Measurements from ENCODE around the gene PKP1. TPM values are rescaled to one million over a fixed set of nuclear protein-coding genes. Genes with fewer than 3 reads are reported as not detected.

The PKP1 gene
- total and polyA plus RNA-seq, 2 of the 4 experiments (the other 2 are of a cell fraction): 0.18 to 0.36 TPM

GRCh38 chr1:201272799-201273198, 10.5 kb upstream of the PKP1 start:
- Histone ChIP-seq H3K9me3 (ENCODE audit: control insufficient read depth, insufficient read depth, low read length) (no peaks in the 10 kb centered on the region), H4K8ac (ENCODE audit: low read depth in 2 of 2, low read length in 2 of 2) (no peak overlapping the region), H2BK120ac (ENCODE audit: low read depth, low read length) (no peak overlapping the region), H3K4me2 (ENCODE audit: low read depth, low read length) (no peak overlapping the region), H2AFZ (replicated peaks; ENCODE audit: low read length, poor library complexity) (no peak overlapping the region), H4K5ac (ENCODE audit: low read depth, low read length) (no peak overlapping the region), H3K9ac (ENCODE audit: low read depth, low read length) (no peak overlapping the region), H3K27ac (ENCODE audit: insufficient read depth, low read length) (no peak overlapping the region), H3K9me1 (ENCODE audit: insufficient read depth, low read length) (peaks cover 7% of the 10 kb centered on the region), H3K14ac (replicated peaks; ENCODE audit: low read depth, low read length) (no peak overlapping the region), H2BK15ac (ENCODE audit: low read depth, low read length) (no peak overlapping the region), H3K18ac (ENCODE audit: low read depth, low read length) (no peak overlapping the region), H3K27me3 (ENCODE audit: control insufficient read depth, insufficient read depth, low read length) (peaks cover 3% of the 10 kb centered on the region; the same call in 1 of the 2 replicates), H3K4ac (ENCODE audit: low read depth, low read length) (no peak overlapping the region), H4K20me1 (ENCODE audit: insufficient read depth, low read length) (no peaks in the 10 kb centered on the region), H2AK9ac (replicated peaks; ENCODE audit: low read depth, low read length, poor library complexity) (no peak overlapping the region), H2BK20ac (ENCODE audit: low read depth, low read length) (no peak overlapping the region), H3K79me1 (ENCODE audit: low read depth in 1 of 2, low read length in 2 of 2) (no peaks in the 10 kb centered on the region), H3K56ac (ENCODE audit: extremely low read depth, insufficient read depth, low read length) (no peak overlapping the region), H3K4me1 (ENCODE audit: control insufficient read depth, insufficient read depth, low read length) (peaks cover 8% of the 10 kb centered on the region), H4K91ac (ENCODE audit: insufficient read depth, low read depth, low read length) (no peak overlapping the region), H3K36me3 (ENCODE audit: control insufficient read depth, insufficient read depth, low read length) (no peaks in the 10 kb centered on the region), H3K23ac (ENCODE audit: low read depth, low read length) (no peak overlapping the region), H2BK5ac (ENCODE audit: low read depth, low read length, poor library complexity, severe bottlenecking) (no peak overlapping the region), H3K4me3 (ENCODE audit: insufficient read depth, low read depth, low read length) (no peak overlapping the region), H2AK5ac (ENCODE audit: low read depth, low read length) (no peak overlapping the region)
- BruUV-seq (replicated peaks): no TSS peak
- 100% methylated on average over 1 of the region's 10 CpGs; no CpG with 5 or more reads in 1 of the 2 experiments for WGBS, 2 experiments (ENCODE audit: extremely low coverage in 2 of 2, insufficient read length in 1 of 2)
- intact Hi-C loops (cut with micrococcal nuclease): loop anchor here (10.0 kb wide), 1 partner anchor 892 kb away; the partner anchor contains the start of gene PTPN7
- DNase-seq: no peak
- ATAC-seq (ENCODE audit: low read depth): no peak
- in situ Hi-C loops (cut with MboI; ENCODE audit: low sequenced_read_pairs): no loop called here
- TF ChIP-seq CHD1 (IDR thresholded peaks at IDR 0.05; ENCODE audit: low read depth, low read length) (no peak), CTCF (conservative IDR thresholded peaks at IDR 0.05; ENCODE audit: low read depth, low read length) (no peak), CEBPB (IDR thresholded peaks at IDR 0.05; ENCODE audit: low read depth, low read length) (no peak), RCOR1 (IDR thresholded peaks at IDR 0.05; ENCODE audit: insufficient replicate concordance, low read length) (no peak), USF2 (IDR thresholded peaks at IDR 0.05; ENCODE audit: low read depth, low read length) (no peak), NFE2L2 (IDR thresholded peaks at IDR 0.05; ENCODE audit: low read depth, low read length) (no peak), SMC3 (IDR thresholded peaks at IDR 0.05; ENCODE audit: low read depth, low read length) (no peak), FOS (IDR thresholded peaks at IDR 0.05; ENCODE audit: low read depth, low read length) (no peak), MXI1 (IDR thresholded peaks at IDR 0.05; ENCODE audit: borderline replicate concordance, low read depth, low read length) (no peak), POLR2A (IDR thresholded peaks at IDR 0.05; ENCODE audit: low read depth, low read length) (no peak), RFX5 (IDR thresholded peaks at IDR 0.05; ENCODE audit: low read depth, low read length) (no peak), MAZ (IDR thresholded peaks at IDR 0.05; ENCODE audit: borderline replicate concordance, low read depth, low read length) (no peak), RAD21 (IDR thresholded peaks at IDR 0.05; ENCODE audit: low read length) (no peak), MAFK (IDR thresholded peaks at IDR 0.05; ENCODE audit: low read depth, low read length) (no peak), BHLHE40 (IDR thresholded peaks at IDR 0.05; ENCODE audit: low read depth, low read length) (no peak)
- TF ChIP-seq, protein P1, sequence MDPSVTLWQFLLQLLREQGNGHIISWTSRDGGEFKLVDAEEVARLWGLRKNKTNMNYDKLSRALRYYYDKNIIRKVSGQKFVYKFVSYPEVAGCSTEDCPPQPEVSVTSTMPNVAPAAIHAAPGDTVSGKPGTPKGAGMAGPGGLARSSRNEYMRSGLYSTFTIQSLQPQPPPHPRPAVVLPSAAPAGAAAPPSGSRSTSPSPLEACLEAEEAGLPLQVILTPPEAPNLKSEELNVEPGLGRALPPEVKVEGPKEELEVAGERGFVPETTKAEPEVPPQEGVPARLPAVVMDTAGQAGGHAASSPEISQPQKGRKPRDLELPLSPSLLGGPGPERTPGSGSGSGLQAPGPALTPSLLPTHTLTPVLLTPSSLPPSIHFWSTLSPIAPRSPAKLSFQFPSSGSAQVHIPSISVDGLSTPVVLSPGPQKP (IDR thresholded peaks at IDR 0.05; ENCODE audit: borderline replicate concordance, low read depth, low read length): no peak
- CTCF ChIA-PET: interaction anchor here (0.7 kb wide), 1 partner anchor 841 kb away, joined by 4 read pairs; no protein-coding TSS in a partner anchor
- dilution Hi-C loops (cut with HindIII; ENCODE audit: low sequenced_read_pairs, unreplicated experiment): no loop called here
- POLR2A ChIA-PET (ENCODE audit: unreplicated experiment): no interaction called here

Data from IMR-90 (cell line).